CD8-positive, alpha-beta memory T cell (primary cell): ENCODE results near the gene EIPR1. TPM values are rescaled to one million over a fixed set of nuclear protein-coding genes. Genes with fewer than 3 reads are reported as not detected.

ENCODE experiments used
- CTCF ChIA-PET: fragments of 350-600 bp; sonication (Branson Sonifier 250); formaldehyde crosslinking; loops from one replicate; lab custom pipeline; 2021; ENCODE audit warnings: antibody characterized with exemption; lab: Charles Lee
- POLR2A ChIA-PET: fragments of 350-600 bp; sonication (Branson Sonifier 250); formaldehyde crosslinking; loops from one replicate; lab custom pipeline; 2021; ENCODE audit warnings: antibody characterized with exemption; lab: Charles Lee
- DNase-seq, 5 donors: peaks; one replicate each; pipeline versions ENCODE4 v3.0.0 to v3.0.0-alpha.2; 2020 to 2022; ENCODE audit warnings: mixed read lengths in 1 of 5
- H3K27ac ChIP-seq: one replicate; pipeline ENCODE4 v1.7.0; 2013; ENCODE audit warnings: low read depth, mild to moderate bottlenecking, low read length, moderate library complexity
- H3K27me3 ChIP-seq: 2 replicates; pipeline ENCODE4 v1.7.0; 2013; ENCODE audit warnings: low read length, mild to moderate bottlenecking; ENCODE audit not compliant: insufficient read depth, poor library complexity, severe bottlenecking
- H3K36me3 ChIP-seq: 2 replicates; pipeline ENCODE4 v1.7.0; 2013; ENCODE audit warnings: mild to moderate bottlenecking, low read length, moderate library complexity; ENCODE audit not compliant: insufficient read depth
- H3K4me1 ChIP-seq: 2 replicates; pipeline ENCODE4 v1.7.0; 2013; ENCODE audit warnings: mild to moderate bottlenecking, low read length, moderate library complexity; ENCODE audit not compliant: insufficient read depth
- H3K4me3 ChIP-seq: 2 replicates; pipeline ENCODE4 v1.7.0; 2013; ENCODE audit warnings: mild to moderate bottlenecking, low read length
- H3K9me3 ChIP-seq: 2 replicates; pipeline ENCODE4 v1.7.0; 2013; ENCODE audit warnings: mild to moderate bottlenecking, low read length
- H3K27ac Mint-ChIP-seq, 8 donors: one replicate each; pipeline ENCODE4 v1.8.0; 2020 to 2021; ENCODE audit warnings: mixed read lengths in 8 of 8, mild to moderate bottlenecking in 6 of 8, inconsistent platforms in 3 of 8, moderate library complexity in 3 of 8
- H3K27me3 Mint-ChIP-seq, 2 donors: one replicate each; pipeline ENCODE4 v1.8.0; 2020 to 2021; ENCODE audit warnings: mixed read lengths in 2 of 2, mild to moderate bottlenecking in 1 of 2, moderate library complexity in 1 of 2
- H3K36me3 Mint-ChIP-seq, 3 donors: one replicate each; pipeline ENCODE4 v1.8.0; 2020 to 2021; ENCODE audit warnings: mixed read lengths in 3 of 3, inconsistent platforms in 1 of 3, mild to moderate bottlenecking in 1 of 3
- H3K4me1 Mint-ChIP-seq, 3 donors: one replicate each; pipeline ENCODE4 v1.8.0; 2020 to 2021; ENCODE audit warnings: mixed read lengths in 3 of 3, inconsistent platforms in 1 of 3, mild to moderate bottlenecking in 1 of 3
- H3K4me3 Mint-ChIP-seq, 7 donors: one replicate each; pipeline ENCODE4 v1.8.0; 2020 to 2021; ENCODE audit warnings: mixed read lengths in 7 of 7, mild to moderate bottlenecking in 6 of 7, moderate library complexity in 4 of 7, inconsistent platforms in 2 of 7
- H3K9me3 Mint-ChIP-seq, 5 donors: one replicate each; pipeline ENCODE4 v1.8.0; 2020 to 2022; ENCODE audit warnings: mixed read lengths in 5 of 5, mild to moderate bottlenecking in 3 of 5, moderate library complexity in 2 of 5, inconsistent platforms in 1 of 5
- polyA plus RNA-seq: library from polyadenylated mRNA; unstranded; fragments of 300-500 nt; fragmentation: Illumina TruSeq; gene quantifications from one replicate; pipeline ENCODE4 v1.2.3, GENCODE V29; 2021
- total RNA-seq, 2 experiments: library from RNA; stranded (reverse); gene quantifications; one replicate each; pipeline ENCODE4 v1.2.3, GENCODE V29; 2021

EIPR1 gene
- total and polyA plus RNA-seq, 3 experiments from 2014 or later: 39.2 to 43.9 (median 41.6) TPM

GRCh38 chr2:3279236-3279960 is 98.2 kb downstream of the EIPR1 start:
- POLR2A ChIA-PET: no interaction called here

GRCh38 chr2:3278521-3279218 is 98.9 kb downstream of the EIPR1 start:
- Histone ChIP-seq H3K36me3 (peaks cover 5% of the 10 kb centered on the region), H3K9me3 (no peaks in the 10 kb centered on the region), H3K4me3 (no peak overlapping the region), H3K4me1 (no peaks in the 10 kb centered on the region), H3K27me3 (no peaks in the 10 kb centered on the region), H3K27ac (no peak overlapping the region)
- H3K4me3 Mint-ChIP-seq: no peak overlapping the region
- CTCF ChIA-PET: no interaction called here
- POLR2A ChIA-PET: no interaction called here
- H3K27me3 Mint-ChIP-seq: no peaks in the 10 kb centered on the region
- peaks cover 2 to 7% (median 5%) of the 10 kb centered on the region in 3 donors for H3K4me1 Mint-ChIP-seq
- no peak for DNase-seq
- peaks cover 21 to 52% (median 40%) of the 10 kb centered on the region in 3 donors for H3K36me3 Mint-ChIP-seq
- H3K9me3 Mint-ChIP-seq: peaks cover 8 to 19% (median 14%) of the 10 kb centered on the region in 5 donors
- no peak overlapping the region for H3K27ac Mint-ChIP-seq

More at GRCh38 chr2:3279236-3279960, 98.2 kb downstream of the EIPR1 start:
- no peaks in the 10 kb centered on the region for H3K27me3 ChIP-seq
- H3K9me3 ChIP-seq: no peaks in the 10 kb centered on the region
- H3K36me3 ChIP-seq: peaks cover 5% of the 10 kb centered on the region
- Mint-ChIP-seq H3K27ac (no peak overlapping the region), H3K4me3 (no peak overlapping the region), H3K9me3 (peaks cover 8 to 18% (median 14%) of the 10 kb centered on the region in 5 donors), H3K4me1 (peaks cover 2 to 7% (median 6%) of the 10 kb centered on the region in 3 donors), H3K36me3 (peaks cover 18 to 51% (median 33%) of the 10 kb centered on the region in 3 donors), H3K27me3 (no peaks in the 10 kb centered on the region)
- DNase-seq: no peak
- H3K4me1 ChIP-seq: no peaks in the 10 kb centered on the region
- no peak overlapping the region for H3K4me3 ChIP-seq
- no peak overlapping the region for H3K27ac ChIP-seq
- CTCF ChIA-PET: no interaction called here

GRCh38 chr2:3277748-3278520 is 99.7 kb downstream of the EIPR1 start:
- H3K36me3 ChIP-seq: peaks cover 5% of the 10 kb centered on the region
- no peaks in the 10 kb centered on the region for H3K9me3 ChIP-seq
- H3K27me3 ChIP-seq: no peaks in the 10 kb centered on the region
- peaks cover 21 to 51% (median 42%) of the 10 kb centered on the region in 3 donors for H3K36me3 Mint-ChIP-seq
- no peak overlapping the region for H3K4me3 Mint-ChIP-seq
- no peak overlapping the region for H3K4me3 ChIP-seq
- DNase-seq: no peak
- no peak overlapping the region for H3K27ac Mint-ChIP-seq
- peaks cover 2 to 4% (median 4%) of the 10 kb centered on the region in 3 donors for H3K4me1 Mint-ChIP-seq
- POLR2A ChIA-PET: no interaction called here
- H3K27me3 Mint-ChIP-seq: no peaks in the 10 kb centered on the region
- no peak overlapping the region for H3K27ac ChIP-seq
- peaks cover 8 to 19% (median 14%) of the 10 kb centered on the region in 5 donors for H3K9me3 Mint-ChIP-seq
- CTCF ChIA-PET: no interaction called here
- H3K4me1 ChIP-seq: no peaks in the 10 kb centered on the region

GRCh38 chr2:3277050-3277747 is 100.4 kb downstream of the EIPR1 start:
- H3K27me3 Mint-ChIP-seq: peaks cover 0 to 2% of the 10 kb centered on the region in 2 donors
- no peaks in the 10 kb centered on the region for H3K27me3 ChIP-seq
- peak in 1 of 5 donors; percentile 8 for DNase-seq
- peaks cover 8 to 19% (median 14%) of the 10 kb centered on the region in 5 donors for H3K9me3 Mint-ChIP-seq
- peaks cover 0 to 4% (median 2%) of the 10 kb centered on the region in 3 donors for H3K4me1 Mint-ChIP-seq
- no peaks in the 10 kb centered on the region for H3K4me1 ChIP-seq
- H3K27ac ChIP-seq: no peak overlapping the region
- no peaks in the 10 kb centered on the region for H3K9me3 ChIP-seq
- peaks cover 5% of the 10 kb centered on the region for H3K36me3 ChIP-seq
- ChIA-PET POLR2A (no interaction called here), CTCF (no interaction called here)
- H3K27ac Mint-ChIP-seq: no peak overlapping the region
- H3K4me3 Mint-ChIP-seq: no peak overlapping the region
- H3K36me3 Mint-ChIP-seq: peaks cover 21 to 47% (median 46%) of the 10 kb centered on the region in 3 donors
- no peak overlapping the region for H3K4me3 ChIP-seq

- Mint-ChIP-seq H3K4me1 (no peaks in the 10 kb centered on the region), H3K4me3 (no peak overlapping the region), H3K27ac (peak overlapping the region in 1 of 8 donors; percentile 35), H3K27me3 (peaks cover 0 to 2% of the 10 kb centered on the region in 2 donors), H3K9me3 (peaks cover 8 to 19% (median 14%) of the 10 kb centered on the region in 5 donors), H3K36me3 (peaks cover 16 to 58% (median 32%) of the 10 kb centered on the region in 3 donors)
- no peaks in the 10 kb centered on the region for H3K36me3 ChIP-seq
- H3K4me3 ChIP-seq: no peak overlapping the region
- DNase-seq: no peak
- no peak overlapping the region for H3K27ac ChIP-seq
- ChIA-PET CTCF (interaction anchor here (1.4 kb wide), 1 partner anchor 31 kb away, joined by 3 read pairs; no protein-coding TSS in a partner anchor), POLR2A (no interaction called here)
- H3K27me3 ChIP-seq: no peaks in the 10 kb centered on the region
- H3K4me1 ChIP-seq: no peaks in the 10 kb centered on the region
- H3K9me3 ChIP-seq: no peaks in the 10 kb centered on the region
Measured at GRCh38 chr2:3272761-3273160, 104.9 kb downstream of the EIPR1 start.

- peaks cover 0 to 2% of the 10 kb centered on the region in 2 donors for H3K27me3 Mint-ChIP-seq
- no peaks in the 10 kb centered on the region for H3K27me3 ChIP-seq
- H3K4me1 Mint-ChIP-seq: peaks cover 0 to 8% (median 4%) of the 10 kb centered on the region in 3 donors
- no peaks in the 10 kb centered on the region for H3K4me1 ChIP-seq
- H3K27ac ChIP-seq: no peak overlapping the region
- ChIA-PET POLR2A (no interaction called here), CTCF (no interaction called here)
- H3K4me3 Mint-ChIP-seq: no peak overlapping the region
- H3K9me3 Mint-ChIP-seq: peaks cover 4 to 6% (median 5%) of the 10 kb centered on the region in 5 donors
- no peak overlapping the region for H3K4me3 ChIP-seq
- no peaks in the 10 kb centered on the region for H3K36me3 ChIP-seq
- peaks cover 7 to 32% (median 22%) of the 10 kb centered on the region in 3 donors for H3K36me3 Mint-ChIP-seq
- H3K9me3 ChIP-seq: no peaks in the 10 kb centered on the region
- H3K27ac Mint-ChIP-seq: peak overlapping the region in 1 of 8 donors; percentile 48
- DNase-seq: no peak
Measured at GRCh38 chr2:3270095-3270478, 107.5 kb downstream of the EIPR1 start.

GRCh38 chr2:3269425-3270094 is 108.1 kb downstream of the EIPR1 start:
- H3K36me3 Mint-ChIP-seq: peaks cover 4 to 26% (median 17%) of the 10 kb centered on the region in 3 donors
- ChIA-PET POLR2A (no interaction called here), CTCF (no interaction called here)

More at GRCh38 chr2:3269425-3270094, 108.1 kb downstream of the EIPR1 start:
- Histone ChIP-seq H3K27me3 (no peaks in the 10 kb centered on the region), H3K4me3 (no peak overlapping the region), H3K9me3 (no peaks in the 10 kb centered on the region), H3K27ac (no peak overlapping the region), H3K4me1 (no peaks in the 10 kb centered on the region), H3K36me3 (no peaks in the 10 kb centered on the region)
- Mint-ChIP-seq H3K27me3 (peaks cover 0 to 2% of the 10 kb centered on the region in 2 donors), H3K4me1 (peaks cover 0 to 10% (median 4%) of the 10 kb centered on the region in 3 donors), H3K4me3 (no peak overlapping the region), H3K27ac (no peak overlapping the region), H3K9me3 (peaks cover 0 to 2% (median under 1%) of the 10 kb centered on the region in 5 donors)
- DNase-seq: no peak
